GM12878 (cell line): Measurements from ENCODE around the gene ITGA3.

Source experiments
- EP300 ChIP-seq, 2 experiments: fragments of 150-350 bp in 1 of 2; IDR thresholded peaks; 2 replicates each; pipeline ENCODE4 v1.6.1; 2011 to 2012; ENCODE audit warnings: low read depth in 2 of 2, low read length in 2 of 2, borderline replicate concordance in 1 of 2, improper control_type of control experiment in 1 of 2, inconsistent platforms in 1 of 2; ENCODE audit not compliant: control insufficient read depth in 1 of 2
- SREBF2 ChIP-seq: IDR thresholded peaks from 2 replicates; pipeline ENCODE4 v1.6.1; 2012; ENCODE audit warnings: mild to moderate bottlenecking, low read length

- TF ChIP-seq EP300 (IDR thresholded peaks at IDR 0.05; ENCODE audit: borderline replicate concordance in 1 of 2, control insufficient read depth in 1 of 2, low read depth in 2 of 2, low read length in 2 of 2): no peak
- TF ChIP-seq SREBF2: no peak
Measured at GRCh38 chr17:50064253-50065001, 8.5 kb downstream of the ITGA3 start.
